OCI-LY7 (cell line): ENCODE measurements around the gene PTGDS.

Experiments used
- EZH2phosphoT487 ChIP-seq: fragments of 200-600 bp; sonication (generic); IDR thresholded peaks from 2 replicates; pipeline ENCODE4 v1.6.1; 2018; ENCODE audit warnings: low read depth, borderline replicate concordance, mild to moderate bottlenecking, mixed run types, antibody characterized with exemption, low read length, moderate library complexity, mixed read lengths
- TF ChIP-seq, protein P1 (sequence below): fragments of 200-600 bp; sonication (generic); conservative IDR thresholded peaks from 2 replicates; pipeline ENCODE4 v1.5.1; 2014; ENCODE audit warnings: mild to moderate bottlenecking, antibody characterized with exemption, low read length, moderate library complexity, mixed read lengths

DNA sequence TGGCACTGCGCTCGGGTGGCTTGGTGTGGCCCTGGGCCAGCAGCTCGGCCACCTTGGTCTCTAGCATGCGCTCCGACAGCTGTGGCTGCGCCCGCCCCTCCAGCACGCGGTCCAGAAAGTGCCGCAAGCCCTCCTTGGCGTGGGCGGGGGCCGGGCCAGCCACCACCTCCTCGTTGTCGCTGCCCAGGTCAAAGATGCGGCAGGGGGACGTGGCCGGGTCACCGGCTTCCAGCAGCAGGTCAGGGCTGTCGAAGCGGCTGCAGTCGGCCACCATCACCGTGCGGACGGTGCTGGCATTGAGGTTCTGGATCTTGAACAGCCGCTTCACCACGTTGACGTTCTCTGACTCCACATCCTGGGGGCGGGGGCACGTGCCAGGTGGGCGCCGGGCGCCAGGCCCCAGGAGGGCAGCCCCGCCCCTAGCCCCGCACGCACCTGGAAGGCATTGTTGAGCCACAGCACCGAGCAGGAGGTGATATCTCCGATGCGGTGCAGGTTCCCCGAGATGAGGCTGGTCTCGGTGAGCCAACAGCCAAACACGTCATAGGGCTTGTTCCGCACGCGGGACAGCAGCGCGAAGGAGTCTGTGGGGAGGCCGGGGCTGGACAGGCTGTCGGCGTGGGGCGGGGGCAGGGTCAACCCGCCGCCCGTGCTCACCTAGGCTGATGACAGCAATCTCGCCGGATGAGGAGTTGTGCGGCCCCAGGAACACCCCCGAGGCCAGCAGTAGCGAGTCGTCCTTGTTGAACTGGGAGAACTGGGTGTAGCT is 35.0 kb upstream of the PTGDS start:
- TF ChIP-seq, protein P1, sequence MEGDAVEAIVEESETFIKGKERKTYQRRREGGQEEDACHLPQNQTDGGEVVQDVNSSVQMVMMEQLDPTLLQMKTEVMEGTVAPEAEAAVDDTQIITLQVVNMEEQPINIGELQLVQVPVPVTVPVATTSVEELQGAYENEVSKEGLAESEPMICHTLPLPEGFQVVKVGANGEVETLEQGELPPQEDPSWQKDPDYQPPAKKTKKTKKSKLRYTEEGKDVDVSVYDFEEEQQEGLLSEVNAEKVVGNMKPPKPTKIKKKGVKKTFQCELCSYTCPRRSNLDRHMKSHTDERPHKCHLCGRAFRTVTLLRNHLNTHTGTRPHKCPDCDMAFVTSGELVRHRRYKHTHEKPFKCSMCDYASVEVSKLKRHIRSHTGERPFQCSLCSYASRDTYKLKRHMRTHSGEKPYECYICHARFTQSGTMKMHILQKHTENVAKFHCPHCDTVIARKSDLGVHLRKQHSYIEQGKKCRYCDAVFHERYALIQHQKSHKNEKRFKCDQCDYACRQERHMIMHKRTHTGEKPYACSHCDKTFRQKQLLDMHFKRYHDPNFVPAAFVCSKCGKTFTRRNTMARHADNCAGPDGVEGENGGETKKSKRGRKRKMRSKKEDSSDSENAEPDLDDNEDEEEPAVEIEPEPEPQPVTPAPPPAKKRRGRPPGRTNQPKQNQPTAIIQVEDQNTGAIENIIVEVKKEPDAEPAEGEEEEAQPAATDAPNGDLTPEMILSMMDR, result no peak
- TF ChIP-seq EZH2phosphoT487, result no peak
